Uterus (tissue), 4 donors: ENCODE results near the gene PRAMEF17. TPM values are rescaled to one million over a fixed set of nuclear protein-coding genes. Genes with fewer than 3 reads are reported as not detected.
"Not testable (repeated sequence)": the region's sequence is repeated elsewhere in the genome, so short reads cannot be mapped to it uniquely, and the experiment has no call there.

ENCODE experiments used
- DNase-seq, 2 donors: peaks; one replicate each; pipeline ENCODE4 v3.0.0-alpha.2; 2019 to 2020
- H3K27ac ChIP-seq, 2 donors: fragments of 200-600 bp; sonication (generic); 1 replicate in 1 of 2; 2 replicates in 1 of 2; pipeline ENCODE4 v1.5.1; 2016 to 2018
- H3K27me3 ChIP-seq, 2 donors: fragments of 200-600 bp; sonication (generic); one replicate each; pipeline ENCODE4 v1.5.1; 2018 to 2019; ENCODE audit warnings: control low read depth in 1 of 2
- H3K36me3 ChIP-seq, 2 donors: fragments of 200-600 bp; sonication (generic); one replicate each; pipeline ENCODE4 v1.5.1; 2019; ENCODE audit warnings: control low read depth in 1 of 2
- H3K4me1 ChIP-seq, 2 donors: fragments of 200-600 bp; sonication (generic); one replicate each; pipeline ENCODE4 v1.5.1; 2018 to 2019; ENCODE audit warnings: control low read depth in 1 of 2
- H3K4me3 ChIP-seq, 2 donors: fragments of 200-600 bp; sonication (generic); 1 replicate in 1 of 2; 2 replicates in 1 of 2; pipeline ENCODE4 v1.5.1; 2018 to 2019; ENCODE audit warnings: mild to moderate bottlenecking in 1 of 2
- H3K9me3 ChIP-seq, 2 donors: fragments of 200-600 bp; sonication (generic); one replicate each; pipeline ENCODE4 v1.5.1; 2019; ENCODE audit warnings: control low read depth in 1 of 2
- CTCF ChIP-seq, 4 experiments: fragments of 200-600 bp in 2 of 4; fragments of 450-650 bp in 2 of 4; sonication (generic) in 2 of 4; IDR thresholded peaks; one replicate each; pipeline ENCODE4 v1.5.1; 2016 to 2019; ENCODE audit warnings: antibody characterized with exemption in 4 of 4, mild to moderate bottlenecking in 2 of 4, moderate library complexity in 1 of 4
- intact Hi-C: fragments of 100-400 bp; cut with DNase I; formaldehyde crosslinking; loops from one replicate; pipeline ENCODE4 v1.15.1; 2023; ENCODE audit warnings: low total_unique reads
- total RNA-seq, 4 donors: library from RNA; depleted of rRNA in 3 of 4; stranded (reverse); fragments of >200 nt in 3 of 4; gene quantifications; one replicate each; pipeline versions ENCODE4 v1.1.0 to v1.2.4, GENCODE V29; 2014 to 2023
- donor health status: DM: yes; HTN: yes; CAD: no.

Gene PRAMEF17, protein sequence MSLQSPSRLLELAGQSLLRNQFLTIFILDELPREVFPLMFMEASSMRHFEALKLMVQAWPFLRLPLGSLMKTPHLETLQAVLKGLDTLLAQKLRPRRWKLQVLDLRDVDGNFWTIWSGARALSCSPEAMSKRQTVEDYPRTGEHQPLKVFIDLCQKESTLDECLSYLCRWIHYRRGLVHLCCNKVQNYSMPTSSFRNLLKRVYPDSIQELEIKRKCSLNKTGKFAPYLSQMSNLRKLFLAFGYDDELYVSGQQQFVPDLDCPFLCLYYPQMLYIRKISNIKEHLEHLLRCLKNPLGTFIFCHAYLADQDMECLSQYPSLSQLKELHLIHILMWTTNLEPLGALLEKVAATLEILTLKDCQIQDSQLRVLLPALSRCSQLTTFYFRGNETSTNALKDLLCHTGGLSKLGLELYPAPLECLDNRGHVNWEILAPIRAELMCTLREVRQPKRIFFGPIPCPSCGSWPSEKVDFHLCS
- not detected for total RNA-seq

GRCh38 chr1:13389332-13389731, at the start of gene PRAMEF17:
PRAMEF17 (plus strand) TSS chr1:13389632; CDS start chr1:13389658, 26 bp downstream.
- H3K9me3 ChIP-seq, DNase-seq, H3K36me3 ChIP-seq, H3K4me1 ChIP-seq, H3K27me3 ChIP-seq, H3K4me3 ChIP-seq, H3K27ac ChIP-seq, intact Hi-C loops: not testable (repeated sequence)

- intact Hi-C loops, DNase-seq, H3K9me3 ChIP-seq, H3K4me3 ChIP-seq, H3K36me3 ChIP-seq, H3K27me3 ChIP-seq, H3K4me1 ChIP-seq, H3K27ac ChIP-seq: not testable (repeated sequence)
Measured at GRCh38 chr1:13342496-13342895, 46.9 kb upstream of the PRAMEF17 start.

DNA sequence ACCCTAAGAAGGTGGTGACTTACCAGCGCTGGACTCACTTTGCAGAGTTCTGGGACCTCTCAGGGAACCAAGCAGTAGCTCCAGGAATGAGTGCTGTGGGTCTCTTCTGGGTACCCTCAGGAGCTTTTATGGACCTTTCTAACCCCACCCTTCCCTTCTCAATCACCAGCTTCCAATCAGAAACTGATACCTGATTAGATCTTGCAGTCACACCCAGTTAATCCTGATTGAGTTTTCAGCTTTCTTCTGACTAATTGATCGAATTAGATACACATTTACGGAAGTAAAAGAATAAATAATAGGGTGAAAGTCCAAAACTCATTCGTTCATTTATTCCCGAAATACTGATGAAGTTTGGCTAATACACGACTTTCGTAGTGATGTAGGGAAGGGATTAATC, 42.4 kb upstream of the PRAMEF17 start, which contains the start of gene PRAMEF14:
Gene PRAMEF14, minus strand, starts transcription at position 101 of the 400 bp plus-strand sequence. CDS start 1,820 bp downstream, outside the sequence.
- H3K4me3 ChIP-seq, H3K4me1 ChIP-seq, DNase-seq, H3K9me3 ChIP-seq, H3K27ac ChIP-seq, intact Hi-C loops, H3K27me3 ChIP-seq, H3K36me3 ChIP-seq: not testable (repeated sequence)

DNA sequence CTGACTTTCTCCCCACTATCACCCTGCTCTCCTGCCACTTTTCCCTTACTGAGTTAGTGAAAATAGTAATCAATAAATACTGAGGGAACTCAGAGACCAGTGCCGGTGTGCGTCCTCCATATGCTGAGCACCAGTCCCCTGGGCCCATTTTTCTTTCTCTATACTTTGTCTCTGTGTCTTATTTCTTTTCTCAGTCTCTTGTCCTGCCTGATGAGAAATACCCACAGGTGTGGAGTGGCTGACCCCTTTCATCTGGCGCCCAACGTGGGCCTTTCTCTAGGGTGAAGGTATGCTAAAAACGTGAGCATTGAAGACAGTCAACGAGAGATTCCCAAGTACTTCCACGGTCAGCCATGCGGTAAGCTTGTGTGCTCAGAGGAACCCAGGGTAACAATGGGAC, 36.0 kb upstream of the PRAMEF17 start:
- intact Hi-C loops, DNase-seq, H3K4me1 ChIP-seq, H3K27me3 ChIP-seq, H3K9me3 ChIP-seq, H3K36me3 ChIP-seq, H3K4me3 ChIP-seq, H3K27ac ChIP-seq: not testable (repeated sequence)

GRCh38 chr1:13354475-13354874, 35.0 kb upstream of the PRAMEF17 start:
- H3K9me3 ChIP-seq, H3K4me1 ChIP-seq, DNase-seq, H3K27me3 ChIP-seq, H3K4me3 ChIP-seq, intact Hi-C loops, H3K36me3 ChIP-seq, H3K27ac ChIP-seq: not testable (repeated sequence)

- intact Hi-C loops, H3K27me3 ChIP-seq, DNase-seq, H3K27ac ChIP-seq, H3K36me3 ChIP-seq, H3K4me3 ChIP-seq, H3K9me3 ChIP-seq, H3K4me1 ChIP-seq: not testable (repeated sequence)
- peak; percentile 22 to 40 (median 36) for TF ChIP-seq CTCF (IDR thresholded peaks at IDR 0.05)
Measured at GRCh38 chr1:13356774-13357173, 32.7 kb upstream of the PRAMEF17 start.

- H3K27me3 ChIP-seq, H3K4me3 ChIP-seq, intact Hi-C loops, DNase-seq, H3K27ac ChIP-seq, H3K4me1 ChIP-seq, H3K36me3 ChIP-seq, H3K9me3 ChIP-seq: not testable (repeated sequence)
Measured at GRCh38 chr1:13362364-13362763, 27.1 kb upstream of the PRAMEF17 start.

DNA sequence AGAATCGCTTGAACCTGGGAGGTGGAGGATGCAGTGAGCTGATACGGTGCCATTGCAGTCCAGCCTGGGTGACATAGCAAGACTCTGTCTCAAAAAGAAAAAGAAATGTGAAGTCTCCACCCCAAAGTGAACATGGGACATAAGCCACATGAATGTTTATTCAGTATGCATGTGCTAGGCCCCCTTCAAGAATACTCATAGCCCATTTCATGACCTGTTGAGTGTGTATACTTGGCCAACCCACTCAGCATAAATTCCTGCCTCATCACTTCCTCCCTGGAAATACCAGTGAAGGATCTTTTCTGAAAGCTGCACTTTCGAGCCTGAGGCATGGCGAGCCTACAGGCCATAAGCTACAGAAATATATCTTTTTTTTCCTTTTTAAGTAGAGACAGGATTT, 24.5 kb upstream of the PRAMEF17 start:
- H3K9me3 ChIP-seq, H3K4me1 ChIP-seq, intact Hi-C loops, DNase-seq, H3K4me3 ChIP-seq, H3K36me3 ChIP-seq, H3K27me3 ChIP-seq, H3K27ac ChIP-seq: not testable (repeated sequence)

- H3K4me3 ChIP-seq, H3K4me1 ChIP-seq, H3K27ac ChIP-seq, intact Hi-C loops, DNase-seq, H3K36me3 ChIP-seq, H3K9me3 ChIP-seq, H3K27me3 ChIP-seq: not testable (repeated sequence)
Measured at GRCh38 chr1:13366536-13366935, 22.9 kb upstream of the PRAMEF17 start.

- H3K36me3 ChIP-seq, H3K9me3 ChIP-seq, H3K27me3 ChIP-seq, DNase-seq, intact Hi-C loops, H3K27ac ChIP-seq, H3K4me1 ChIP-seq, H3K4me3 ChIP-seq: not testable (repeated sequence)
Measured at GRCh38 chr1:13368544-13368943, 20.9 kb upstream of the PRAMEF17 start.

DNA sequence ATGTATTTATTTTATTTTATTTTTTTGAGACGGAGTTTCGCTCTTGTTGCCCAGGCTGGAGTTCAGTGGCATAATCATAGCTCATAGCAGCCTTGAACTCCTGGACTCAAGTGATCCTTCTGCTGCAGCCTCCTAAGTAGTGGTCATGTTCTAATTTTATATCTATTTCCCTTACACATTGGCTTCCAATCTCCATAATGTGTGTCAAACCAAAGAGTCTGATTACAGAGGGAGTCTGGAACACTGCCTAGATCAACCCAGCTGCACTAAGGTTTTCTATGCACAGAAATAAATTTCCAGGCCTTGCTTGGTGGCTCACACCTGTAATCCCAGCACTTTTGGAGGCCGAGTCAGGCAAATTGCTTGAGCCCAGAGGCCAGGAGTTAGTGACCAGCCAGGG, 10.4 kb upstream of the PRAMEF17 start:
- H3K27ac ChIP-seq, H3K27me3 ChIP-seq, DNase-seq, intact Hi-C loops, H3K36me3 ChIP-seq, H3K4me1 ChIP-seq, H3K9me3 ChIP-seq, H3K4me3 ChIP-seq: not testable (repeated sequence)

DNA sequence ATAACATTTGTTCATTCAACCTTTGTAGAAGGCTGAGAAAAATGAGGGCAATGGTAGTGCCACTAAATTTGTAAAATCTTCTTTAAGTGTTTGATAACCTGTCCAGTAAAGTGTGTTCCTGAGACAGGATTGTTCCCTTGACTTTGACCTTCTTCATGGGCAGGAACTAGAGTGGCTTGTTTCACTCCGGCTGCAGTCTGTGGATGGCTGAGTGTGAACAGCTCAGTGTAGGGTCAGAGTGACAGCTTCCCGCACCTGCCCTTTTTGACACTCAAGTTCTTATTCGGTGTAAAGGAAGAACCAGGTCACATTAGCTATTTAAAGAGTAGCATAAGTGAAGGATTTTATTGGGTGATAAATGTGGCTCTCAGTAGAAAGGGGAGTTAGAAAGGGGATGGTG, 9.1 kb upstream of the PRAMEF17 start:
- not testable (repeated sequence) for DNase-seq, H3K27ac ChIP-seq

GRCh38 chr1:13393004-13393403, 3.6 kb downstream of the PRAMEF17 start:
- intact Hi-C loops, H3K4me1 ChIP-seq, H3K9me3 ChIP-seq, DNase-seq, H3K27me3 ChIP-seq, H3K27ac ChIP-seq, H3K36me3 ChIP-seq, H3K4me3 ChIP-seq: not testable (repeated sequence)

More for the DNA sequence above, 9.1 kb upstream of the PRAMEF17 start:
- H3K4me1 ChIP-seq, H3K9me3 ChIP-seq, intact Hi-C loops, H3K27me3 ChIP-seq, H3K4me3 ChIP-seq, H3K36me3 ChIP-seq: not testable (repeated sequence)
